HG03175 (cell line): ENCODE results near the gene SH3BP1.

Experiments used
- ATAC-seq: cut with Tn5 transposase; IDR thresholded peaks from one replicate; pipeline ENCODE4 v1.9.1; 2021; ENCODE audit warnings: mild to moderate bottlenecking, moderate library complexity; ENCODE audit not compliant: unreplicated experiment

Gene SH3BP1

DNA sequence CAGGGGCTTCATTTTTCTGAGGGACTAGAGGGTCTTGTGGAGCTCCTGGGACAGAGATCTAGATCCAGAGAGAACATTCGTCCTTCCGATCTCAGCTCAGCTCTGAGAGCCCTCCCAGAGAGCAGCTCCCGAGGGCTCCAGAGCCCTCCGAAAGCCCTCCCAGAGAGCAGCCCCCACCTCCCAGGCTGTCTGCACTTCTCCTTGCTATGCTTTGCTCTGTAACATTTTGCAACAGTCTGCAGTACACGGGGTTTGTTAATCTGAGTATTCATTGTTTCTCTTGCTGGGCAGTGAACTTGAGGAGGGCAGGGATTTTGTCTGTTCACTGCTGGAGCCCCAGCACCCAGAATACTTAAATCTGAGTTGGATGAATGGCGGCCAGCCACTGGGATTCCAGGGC is 28.3 kb upstream of the SH3BP1 start:
- no peak for ATAC-seq

DNA sequence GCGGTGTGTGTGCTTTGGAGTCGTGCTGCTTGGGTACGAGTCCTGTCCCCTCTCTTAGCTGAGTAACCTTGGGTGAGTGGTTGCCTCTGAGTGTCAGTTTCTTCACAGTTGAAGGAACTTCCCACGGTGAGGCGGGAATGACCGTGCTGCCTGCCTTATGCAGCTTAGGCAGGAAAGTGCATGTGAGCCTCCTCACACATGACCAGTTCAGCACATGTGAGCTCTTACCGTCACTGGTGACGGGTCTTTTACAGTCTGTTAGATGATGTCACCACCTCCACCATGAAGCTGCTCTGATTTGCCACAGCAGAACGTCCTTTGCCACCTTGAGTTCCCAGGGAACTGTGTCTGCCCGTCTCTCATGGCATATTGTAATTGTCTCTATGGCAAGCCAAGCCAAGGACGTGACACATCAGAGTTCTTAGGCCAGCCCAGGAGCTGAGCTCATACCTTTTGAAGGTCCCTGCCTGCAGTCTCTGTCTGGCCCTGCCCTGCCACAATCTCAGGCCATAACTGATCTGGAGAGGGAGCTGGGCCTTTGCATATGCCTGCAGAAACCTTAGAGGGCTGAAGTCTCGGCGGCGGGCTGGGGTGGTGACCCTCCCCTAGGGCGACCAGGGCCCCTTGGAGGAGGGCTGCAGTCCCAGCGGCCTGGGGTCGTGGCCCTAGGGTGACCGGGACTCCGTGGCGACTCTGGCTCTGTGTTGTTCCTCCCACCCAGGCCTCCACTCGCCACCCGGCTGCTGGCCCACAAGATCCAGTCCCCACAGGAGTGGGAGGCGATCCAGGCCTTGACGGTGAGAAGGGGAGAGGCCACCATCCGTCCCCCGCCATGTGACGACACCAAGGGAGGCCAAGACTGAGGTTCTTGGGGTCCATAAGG is 23.0 kb upstream of the SH3BP1 start:
- ATAC-seq: no peak

DNA sequence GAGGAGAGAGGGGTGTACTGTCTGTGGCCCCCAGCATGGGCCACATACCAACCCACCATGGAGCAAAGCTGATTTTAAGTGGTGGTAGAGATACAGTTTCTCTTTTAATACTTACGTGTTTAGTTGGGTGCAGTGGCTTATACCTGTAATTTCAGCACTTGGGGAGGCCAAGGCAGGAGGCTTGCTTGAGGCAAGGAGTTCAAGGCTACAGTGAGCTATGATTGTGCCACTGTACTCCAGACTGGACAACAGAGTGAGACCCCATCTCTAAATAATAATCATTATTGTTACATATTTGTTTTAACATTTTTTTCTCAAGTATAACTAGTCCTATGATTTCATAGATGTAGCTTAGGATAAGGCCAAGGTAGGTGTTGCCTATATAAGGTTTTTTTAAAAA is 22.0 kb upstream of the SH3BP1 start:
- no peak for ATAC-seq

DNA sequence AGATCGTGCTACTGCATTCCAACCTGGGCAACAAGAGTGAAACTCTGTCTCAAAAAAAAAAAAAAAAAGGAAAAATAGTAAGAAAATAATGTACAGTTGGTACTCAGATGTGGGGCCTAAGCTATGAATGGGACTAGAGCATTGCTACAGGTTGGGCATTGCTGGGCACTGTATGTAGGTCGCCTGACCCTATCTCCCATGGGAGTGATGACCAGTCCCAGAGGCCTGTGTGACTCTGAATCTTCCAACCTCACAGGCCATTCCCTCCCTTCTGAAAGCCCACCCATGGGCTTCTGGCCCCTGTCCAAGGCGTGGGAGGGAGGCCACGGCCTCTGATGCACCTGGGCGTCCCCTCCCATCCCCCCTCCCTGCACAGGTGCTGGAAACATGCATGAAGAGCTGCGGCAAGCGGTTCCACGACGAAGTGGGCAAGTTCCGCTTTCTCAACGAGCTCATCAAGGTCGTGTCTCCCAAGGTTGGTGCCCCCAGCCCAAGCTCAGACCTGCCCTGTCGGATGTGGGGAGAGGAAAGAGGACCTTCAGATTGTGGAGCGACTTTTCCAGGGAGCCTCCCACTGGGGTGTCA is 21.3 kb upstream of the SH3BP1 start:
- ATAC-seq: no peak

DNA sequence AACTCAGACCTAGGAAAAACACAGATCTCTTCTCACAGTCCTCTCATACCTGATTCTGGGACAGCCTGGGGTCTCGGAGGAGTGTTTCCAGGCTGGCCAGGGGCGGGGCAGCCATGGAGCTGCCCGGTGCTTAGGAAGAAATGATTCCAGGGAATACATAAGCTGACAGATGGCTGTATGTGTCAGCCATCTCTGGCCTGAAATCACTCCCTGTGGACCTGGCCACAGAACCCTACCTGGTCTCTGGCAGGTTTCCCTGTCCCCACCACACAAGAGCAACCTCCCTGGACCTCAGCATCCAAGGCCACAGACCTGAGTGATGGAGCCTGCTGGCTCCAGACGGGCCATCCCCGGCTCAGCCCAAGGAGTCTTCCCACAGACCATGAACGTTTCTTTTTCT is 20.8 kb upstream of the SH3BP1 start:
- ATAC-seq: no peak

DNA sequence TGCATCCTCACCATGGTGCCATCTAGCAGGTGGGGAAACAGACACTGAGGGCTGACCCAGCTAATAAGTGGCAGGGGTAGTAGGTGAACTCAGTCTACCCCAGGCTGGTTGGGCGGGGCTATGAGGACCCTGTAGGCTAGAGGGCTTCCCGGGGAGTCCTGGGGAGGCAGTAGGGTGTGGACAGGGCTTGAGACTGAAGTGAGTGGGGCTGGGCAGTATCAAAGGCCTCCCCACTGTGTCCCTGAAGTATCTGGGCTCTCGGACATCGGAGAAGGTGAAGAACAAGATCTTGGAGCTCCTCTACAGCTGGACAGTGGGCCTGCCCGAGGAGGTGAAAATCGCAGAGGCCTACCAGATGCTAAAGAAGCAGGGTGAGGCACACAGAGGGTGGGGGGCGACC is 19.5 kb upstream of the SH3BP1 start:
- ATAC-seq: no peak

DNA sequence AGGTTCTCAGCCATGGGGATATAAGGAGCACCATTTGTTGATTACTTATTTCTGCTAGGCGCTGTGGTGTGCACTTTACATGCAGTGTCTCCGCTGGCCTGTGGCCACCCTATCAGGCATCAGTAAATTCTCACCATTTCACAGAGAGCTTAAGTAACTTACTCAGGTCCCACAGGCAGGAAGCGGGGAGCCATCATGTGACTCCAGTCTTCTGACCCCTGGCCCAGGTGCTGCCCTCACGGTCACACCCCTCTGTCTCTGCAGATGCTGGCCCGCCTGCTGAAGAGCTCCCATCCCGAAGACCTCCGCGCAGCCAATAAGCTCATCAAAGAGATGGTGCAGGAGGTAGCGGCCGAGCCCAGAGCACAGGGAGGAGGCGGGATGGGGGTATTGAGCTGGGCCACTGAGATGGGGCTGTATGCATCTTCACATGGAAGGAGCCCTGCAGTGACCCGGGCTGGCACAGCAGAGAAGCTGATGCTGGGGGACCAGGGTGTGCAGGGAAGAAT is 18.1 kb upstream of the SH3BP1 start:
- no peak for ATAC-seq

DNA sequence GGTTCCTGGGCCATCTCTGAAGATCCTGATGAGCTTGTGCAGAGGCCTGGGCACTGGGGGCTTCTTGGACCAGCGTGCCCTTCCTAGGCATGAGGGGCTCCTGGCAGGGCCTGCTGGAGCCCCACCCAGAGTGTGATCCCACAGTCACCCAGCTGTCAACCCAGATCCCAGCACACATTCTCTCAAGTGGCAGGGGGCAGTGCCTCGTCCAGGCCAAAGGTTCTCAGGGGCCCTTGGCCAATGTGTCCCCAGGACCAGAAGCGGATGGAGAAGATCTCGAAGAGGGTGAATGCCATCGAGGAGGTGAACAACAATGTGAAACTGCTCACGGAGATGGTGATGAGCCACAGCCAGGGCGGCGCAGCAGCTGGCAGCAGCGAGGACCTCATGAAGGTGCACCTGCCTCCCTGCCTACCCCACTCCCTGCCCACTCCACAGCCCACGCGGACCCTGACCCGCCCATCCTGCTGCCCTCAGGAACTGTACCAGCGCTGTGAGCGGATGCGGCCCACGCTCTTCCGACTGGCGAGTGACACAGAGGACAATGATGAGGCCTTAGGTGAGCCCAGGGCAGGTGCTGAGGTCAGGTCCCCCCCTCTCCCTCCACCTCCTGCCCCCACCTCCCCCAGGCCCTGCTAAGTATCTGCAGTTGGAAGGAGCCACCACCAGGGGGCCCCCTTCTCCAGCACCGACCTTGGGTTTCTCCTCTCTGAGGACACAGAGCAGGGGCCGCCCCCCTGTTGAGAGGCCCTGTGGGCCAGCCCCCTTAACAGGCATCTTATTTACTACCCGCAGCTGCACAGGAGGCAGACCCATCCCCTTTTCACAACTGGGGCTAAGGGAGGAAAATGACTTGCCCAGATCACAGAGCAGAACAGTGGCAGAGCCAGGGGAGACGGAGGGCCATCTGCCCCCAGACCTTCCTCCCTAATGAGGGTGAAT is 16.1 kb upstream of the SH3BP1 start:
- ATAC-seq: no peak

DNA sequence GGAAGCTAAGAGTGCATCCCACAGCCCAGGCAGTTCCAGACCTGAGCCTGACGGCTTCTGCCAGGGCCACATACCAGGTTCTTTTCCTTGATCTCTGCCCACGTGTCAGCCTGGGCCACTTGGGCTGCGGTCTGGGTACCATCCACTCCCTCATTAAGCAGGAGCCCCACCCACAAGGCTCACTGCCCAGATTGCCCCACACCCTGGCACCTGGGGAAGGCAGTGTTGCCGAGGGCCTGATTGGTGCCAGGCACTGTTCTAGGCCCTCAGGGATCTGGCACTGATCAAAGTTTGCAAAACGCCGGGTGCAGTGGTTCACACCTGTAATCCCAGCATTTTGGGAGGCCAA is 15.5 kb upstream of the SH3BP1 start:
- ATAC-seq: no peak

DNA sequence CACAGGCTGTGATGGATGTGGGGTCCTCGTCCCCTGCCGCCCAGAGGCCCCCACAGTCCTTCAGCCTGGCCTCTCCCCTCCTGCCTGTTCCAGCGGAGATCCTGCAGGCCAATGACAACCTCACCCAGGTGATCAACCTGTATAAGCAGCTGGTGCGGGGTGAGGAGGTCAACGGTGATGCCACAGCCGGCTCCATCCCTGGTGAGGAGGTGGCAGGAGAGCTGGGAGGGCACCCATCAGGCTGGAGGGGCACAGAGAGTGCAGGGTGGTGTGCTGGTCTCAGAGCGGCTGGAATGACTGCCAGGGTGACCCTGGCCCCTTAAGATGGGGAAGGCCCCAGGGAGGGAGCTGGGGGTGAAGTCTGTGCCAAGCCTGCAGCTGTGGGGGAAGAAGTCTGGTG is 14.6 kb upstream of the SH3BP1 start:
- ATAC-seq: no peak

DNA sequence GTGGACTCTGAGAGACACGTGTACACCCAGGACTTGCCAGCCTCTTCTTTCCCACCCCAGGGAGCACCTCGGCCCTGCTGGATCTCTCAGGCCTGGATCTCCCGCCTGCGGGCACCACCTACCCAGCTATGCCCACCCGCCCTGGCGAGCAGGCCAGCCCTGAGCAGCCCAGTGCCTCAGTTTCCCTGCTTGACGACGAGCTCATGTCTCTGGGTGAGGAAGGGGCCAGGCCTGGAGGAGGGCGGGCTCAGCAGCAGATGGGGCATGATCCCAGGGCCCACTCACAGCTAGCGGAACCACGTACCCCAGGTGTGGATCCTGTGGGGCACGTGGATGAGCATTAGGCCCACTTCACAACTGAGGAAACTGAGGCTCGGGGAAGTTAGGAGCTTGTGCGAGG is 13.7 kb upstream of the SH3BP1 start:
- no peak for ATAC-seq

DNA sequence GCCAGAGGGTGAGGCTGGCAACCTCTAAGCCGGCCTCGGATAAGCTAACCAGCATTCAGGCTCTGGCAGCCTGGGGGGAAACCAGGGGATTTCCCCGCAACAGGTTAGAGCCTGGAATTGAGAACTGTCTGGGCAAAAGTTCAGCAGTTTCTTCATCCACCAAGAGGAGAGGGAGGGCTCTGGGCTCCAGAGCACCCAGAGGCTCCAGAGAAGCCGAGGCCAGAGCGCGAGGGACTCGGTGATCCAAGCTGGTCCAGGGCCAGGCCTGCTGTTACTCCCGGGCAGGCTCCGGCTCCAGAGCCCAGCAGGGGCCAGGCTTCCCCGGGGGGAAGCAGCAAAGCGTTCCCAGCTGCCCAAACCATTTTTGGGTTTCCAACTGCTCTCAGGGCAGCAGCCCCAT is 13.3 kb upstream of the SH3BP1 start:
- ATAC-seq: no peak

DNA sequence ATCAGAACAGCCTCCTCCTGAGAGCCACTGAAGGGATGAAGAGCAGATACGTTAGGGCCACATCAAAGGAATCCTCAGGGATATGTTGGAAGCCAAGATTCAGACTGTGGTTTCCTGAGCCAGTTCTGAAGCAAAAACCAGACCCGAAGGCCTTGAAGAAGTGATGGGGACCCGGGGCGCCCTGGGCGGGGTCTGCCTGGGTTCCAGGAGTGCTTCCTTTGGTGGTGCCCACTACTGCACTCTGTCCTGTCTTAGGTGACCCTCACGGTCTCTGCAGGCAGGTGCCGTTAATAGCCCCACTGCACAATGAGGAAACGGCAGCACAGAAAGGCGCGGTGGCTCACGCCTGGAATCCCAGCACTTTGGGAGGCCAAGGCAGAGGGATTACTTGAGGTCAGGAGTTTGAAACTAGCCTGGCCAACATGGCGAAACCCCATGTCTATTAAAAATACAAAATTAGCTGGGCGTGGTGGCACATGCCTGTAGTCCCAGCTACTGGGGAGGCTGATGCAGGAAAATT is 12.9 kb upstream of the SH3BP1 start:
- ATAC-seq: no peak

DNA sequence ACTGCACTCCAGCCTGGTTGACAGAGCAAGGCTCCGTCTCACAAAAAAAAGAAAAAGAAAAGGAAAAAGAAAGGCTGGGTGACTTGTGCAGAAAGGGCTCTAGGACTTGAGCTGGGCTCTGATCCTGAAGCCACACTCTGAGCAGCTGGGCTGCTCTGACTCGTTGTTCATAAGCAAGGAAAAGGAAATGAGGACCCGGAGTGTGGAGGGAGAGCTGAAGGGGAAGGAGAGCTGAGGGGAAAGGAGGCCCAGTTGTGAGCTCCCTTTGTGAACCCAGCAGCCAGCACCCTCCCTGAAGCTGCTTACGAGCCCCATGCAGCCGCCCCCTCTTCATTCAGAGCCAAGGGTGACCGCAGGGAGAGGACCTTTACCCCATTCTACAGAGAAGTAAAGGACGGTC is 12.3 kb upstream of the SH3BP1 start:
- no peak for ATAC-seq

DNA sequence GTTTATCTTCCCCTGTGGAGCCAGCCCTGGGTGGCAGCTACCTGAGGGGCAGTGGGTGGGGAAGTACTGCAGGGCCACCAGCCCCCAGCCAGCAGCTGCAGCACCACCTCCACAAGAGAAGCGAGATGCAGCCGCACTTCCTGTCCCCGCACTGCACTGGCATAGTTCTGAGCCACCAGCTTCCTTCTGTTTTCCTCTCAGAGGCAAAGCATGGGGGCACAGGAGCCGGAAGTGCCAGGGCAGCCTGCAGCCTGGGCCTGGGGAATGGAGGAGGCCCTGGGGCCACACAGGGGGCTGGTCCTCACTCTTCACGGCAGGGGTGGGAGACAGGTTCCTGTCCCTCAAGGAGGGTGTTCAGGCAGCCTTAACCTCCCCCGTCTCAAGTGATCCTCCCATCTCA is 11.9 kb upstream of the SH3BP1 start:
- no peak for ATAC-seq

DNA sequence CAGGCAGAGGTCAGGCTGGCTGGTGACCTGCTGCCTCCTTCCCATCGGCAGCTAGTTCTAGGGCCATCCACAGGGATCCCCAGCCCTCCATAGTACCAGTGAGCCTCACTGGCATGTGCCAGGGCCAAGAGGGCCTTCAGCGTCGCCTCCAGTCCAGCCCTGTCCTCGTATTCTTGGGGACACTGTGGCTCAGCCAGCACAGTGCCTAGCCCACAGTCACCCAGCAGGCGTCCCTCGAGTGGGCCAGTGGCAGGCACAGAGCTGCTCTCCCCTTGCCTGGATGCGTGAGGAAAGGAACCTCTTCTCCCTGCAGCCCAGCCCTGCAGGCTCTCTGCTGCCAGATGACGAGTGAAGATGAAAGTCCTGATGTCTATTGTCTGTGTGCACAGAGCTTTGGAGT is 10.6 kb upstream of the SH3BP1 start:
- ATAC-seq: no peak

DNA sequence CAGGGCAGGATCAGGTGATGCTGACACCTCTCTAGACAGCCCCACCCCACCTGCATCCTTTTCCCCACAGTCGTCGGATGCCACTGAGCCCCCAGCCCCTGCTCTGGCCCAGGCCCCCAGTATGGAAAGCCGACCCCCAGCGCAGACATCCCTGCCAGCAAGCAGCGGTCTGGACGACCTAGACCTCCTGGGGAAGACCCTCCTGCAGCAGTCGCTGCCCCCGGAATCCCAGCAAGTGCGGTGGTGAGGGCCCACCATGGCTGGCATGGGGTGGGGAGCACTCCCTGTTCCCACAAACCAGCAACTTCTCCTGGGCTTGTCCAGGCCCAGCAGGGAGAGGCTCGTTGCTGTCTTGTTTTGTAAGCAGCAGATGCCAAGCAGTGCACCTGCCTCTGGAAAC is 9.5 kb upstream of the SH3BP1 start:
- ATAC-seq: no peak

DNA sequence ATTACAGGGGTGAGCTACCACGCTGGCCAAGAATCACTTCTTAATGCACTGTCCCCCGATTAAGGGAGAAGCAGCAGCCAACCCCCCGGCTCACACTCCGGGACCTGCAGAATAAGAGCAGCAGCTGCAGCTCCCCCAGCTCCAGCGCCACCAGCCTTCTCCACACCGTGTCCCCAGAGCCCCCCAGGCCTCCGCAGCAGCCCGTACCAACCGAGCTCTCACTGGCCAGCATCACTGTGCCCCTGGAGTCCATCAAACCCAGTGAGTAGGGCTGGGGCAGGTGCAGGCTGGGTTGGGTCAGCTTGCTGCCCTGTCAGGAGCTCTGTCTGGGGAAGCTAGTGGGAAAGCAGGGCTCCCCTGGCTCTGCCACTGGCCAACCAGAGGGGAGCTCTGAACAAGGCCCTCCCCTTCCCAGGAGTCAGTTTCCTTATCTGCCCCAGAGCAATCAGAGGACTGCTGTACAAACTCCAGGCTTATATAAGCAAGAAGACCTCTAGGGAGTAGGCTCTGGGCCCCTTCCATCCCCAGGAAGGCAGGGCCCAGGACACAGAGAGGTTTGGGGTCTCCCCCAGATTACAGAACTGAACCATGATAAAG is 8.5 kb upstream of the SH3BP1 start:
- ATAC-seq: no peak

DNA sequence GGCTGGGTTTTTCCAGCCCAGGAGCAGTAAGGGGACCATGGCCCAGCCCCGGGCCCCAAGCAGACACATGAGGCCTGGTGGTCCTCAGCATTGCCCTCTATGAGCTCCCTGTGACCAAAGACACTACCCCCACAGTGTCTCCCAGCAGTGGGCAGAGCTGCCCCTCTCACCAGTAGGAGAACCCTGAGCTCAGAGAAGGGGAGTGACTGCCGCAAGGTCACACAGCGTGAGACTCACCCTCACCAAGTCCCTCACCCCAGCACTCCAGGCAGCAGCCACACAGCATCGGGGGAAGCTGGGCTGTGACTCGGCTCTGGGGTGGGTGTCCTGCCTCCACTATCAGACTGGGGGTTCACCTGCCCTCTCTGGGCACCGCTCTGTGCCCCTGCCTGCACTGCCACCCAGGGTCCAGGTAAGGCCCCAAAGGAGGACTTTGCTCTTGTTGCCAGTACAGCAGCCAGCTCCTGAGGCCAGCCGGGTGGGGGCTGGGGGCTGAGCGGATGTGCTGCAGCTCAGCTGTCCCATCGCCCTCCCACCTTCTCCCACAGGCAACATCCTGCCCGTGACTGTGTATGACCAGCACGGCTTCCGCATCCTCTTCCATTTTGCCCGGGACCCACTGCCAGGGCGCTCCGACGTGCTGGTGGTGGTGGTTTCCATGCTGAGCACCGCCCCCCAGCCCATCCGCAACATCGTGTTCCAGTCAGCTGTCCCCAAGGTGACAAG is 7.9 kb upstream of the SH3BP1 start:
- no peak for ATAC-seq
